Neuronal stem cell (in vitro differentiated cells): ENCODE data around the gene RNF212.
A peak's percentile ranks its signal among the peaks of the same experiment; 100 is the strongest.

Experiments used
- DNase-seq: peaks from one replicate; pipeline ENCODE4 v3.0.0-alpha.2; 2013; ENCODE audit warnings: low spot score
- H2AFZ ChIP-seq: one replicate; pipeline ENCODE4 v1.6.1; 2013; ENCODE audit warnings: mild to moderate bottlenecking, low read length, inconsistent platforms
- H2AK5ac ChIP-seq: 2 replicates; pipeline ENCODE4 v1.6.1; 2013; ENCODE audit warnings: low read depth, mild to moderate bottlenecking, inconsistent platforms, low read length, moderate library complexity, mixed read lengths
- H2BK120ac ChIP-seq: 2 replicates; pipeline ENCODE4 v1.6.1; 2013; ENCODE audit warnings: low read depth, mild to moderate bottlenecking, inconsistent platforms, low read length, moderate library complexity, mixed read lengths
- H2BK12ac ChIP-seq: one replicate; pipeline ENCODE4 v1.6.1; 2013; ENCODE audit warnings: low read length, inconsistent platforms
- H2BK15ac ChIP-seq: 2 replicates; pipeline ENCODE4 v1.6.1; 2013; ENCODE audit warnings: mild to moderate bottlenecking, low read length, inconsistent platforms, mixed read lengths
- H2BK5ac ChIP-seq: one replicate; pipeline ENCODE4 v1.6.1; 2013; ENCODE audit warnings: inconsistent platforms, mild to moderate bottlenecking, low read length, moderate library complexity
- H3K14ac ChIP-seq: one replicate; pipeline ENCODE4 v1.6.1; 2013; ENCODE audit warnings: low read length, inconsistent platforms
- H3K18ac ChIP-seq: 2 replicates; pipeline ENCODE4 v1.6.1; 2013; ENCODE audit warnings: low read length, inconsistent platforms
- H3K23ac ChIP-seq: 2 replicates; pipeline ENCODE4 v1.6.1; 2013; ENCODE audit warnings: low read depth, mild to moderate bottlenecking, mixed read lengths, low read length, inconsistent platforms; ENCODE audit not compliant: poor library complexity
- H3K27ac ChIP-seq: replicated peaks from 3 replicates; pipeline ENCODE4 v1.5.1; 2013; ENCODE audit warnings: low read length, inconsistent platforms
- H3K27me3 ChIP-seq, 3 experiments: 2 replicates each; pipeline ENCODE4 v1.6.1; 2013; ENCODE audit warnings: low read length in 3 of 3, mild to moderate bottlenecking in 2 of 3, inconsistent platforms in 1 of 3, low read depth in 1 of 3, mixed read lengths in 1 of 3, moderate library complexity in 1 of 3; ENCODE audit not compliant: control insufficient read depth in 3 of 3, insufficient read depth in 3 of 3
- H3K36me3 ChIP-seq, 2 donors: replicated peaks in 1 of 2; 2 replicates each; pipeline ENCODE4 v1.6.1; 2013; ENCODE audit warnings: low read length in 2 of 2; ENCODE audit not compliant: control insufficient read depth in 2 of 2, insufficient read depth in 2 of 2
- H3K4ac ChIP-seq: 2 replicates; pipeline ENCODE4 v1.6.1; 2013; ENCODE audit warnings: inconsistent platforms, mild to moderate bottlenecking, low read length, moderate library complexity
- H3K4me1 ChIP-seq, 2 donors: 1 replicate in 1 of 2; 2 replicates in 1 of 2; pipeline ENCODE4 v1.6.1; 2013; ENCODE audit warnings: low read length in 2 of 2, low read depth in 1 of 2; ENCODE audit not compliant: control insufficient read depth in 2 of 2, insufficient read depth in 1 of 2
- H3K4me2 ChIP-seq: one replicate; pipeline ENCODE4 v1.6.1; 2013; ENCODE audit warnings: mild to moderate bottlenecking, low read length, inconsistent platforms; ENCODE audit not compliant: insufficient read depth, poor library complexity, severe bottlenecking
- H3K4me3 ChIP-seq, 2 donors: 2 replicates each; pipeline ENCODE4 v1.5.1; 2013; ENCODE audit warnings: low read length in 2 of 2, mild to moderate bottlenecking in 2 of 2, inconsistent platforms in 1 of 2, moderate library complexity in 1 of 2
- H3K79me1 ChIP-seq: one replicate; pipeline ENCODE4 v1.6.1; 2013; ENCODE audit warnings: low read depth, mild to moderate bottlenecking, inconsistent platforms, low read length, moderate library complexity
- H3K9ac ChIP-seq: one replicate; pipeline ENCODE4 v1.6.1; 2013; ENCODE audit warnings: mild to moderate bottlenecking, low read depth, low read length, inconsistent platforms; ENCODE audit not compliant: poor library complexity
- H3K9me3 ChIP-seq, 2 donors: replicated peaks in 1 of 2; 2 replicates each; pipeline versions ENCODE3 to v1.6.1; 2013; ENCODE audit warnings: low read length in 2 of 2, mild to moderate bottlenecking in 2 of 2, inconsistent platforms in 1 of 2, low read depth in 1 of 2, mixed read lengths in 1 of 2, moderate library complexity in 1 of 2; ENCODE audit not compliant: control insufficient read depth in 2 of 2, insufficient read depth in 1 of 2
- H4K8ac ChIP-seq: one replicate; pipeline ENCODE4 v1.6.1; 2013; ENCODE audit warnings: low read depth, mild to moderate bottlenecking, inconsistent platforms, low read length, moderate library complexity
- H4K91ac ChIP-seq: one replicate; pipeline ENCODE4 v1.6.1; 2013; ENCODE audit warnings: low read length, low read depth, mild to moderate bottlenecking, inconsistent platforms; ENCODE audit not compliant: poor library complexity
- WGBS, 2 donors: extraction: QIAGEN DNeasy Blood & Tissue Kit; methylation state at CpG; one replicate each; pipeline ENCODE4 v1.1.7; 2013; ENCODE audit warnings: missing lambda C conversion rate in 2 of 2, mixed read lengths in 1 of 2; ENCODE audit not compliant: insufficient read length in 2 of 2, insufficient replicate concordance in 1 of 2; ENCODE audit errors: extremely low coverage in 2 of 2; 5-methylcytosine and 5-hydroxymethylcytosine counted together

The RNF212 gene

GRCh38 chr4:1086011-1086410 lies 27.4 kb downstream of the RNF212 start:
- H2AFZ ChIP-seq, result no peak overlapping the region
- no peak overlapping the region for H2BK12ac ChIP-seq
- H3K9ac ChIP-seq, result no peak overlapping the region
- no CpG with 5 or more reads among the region's 8 CpGs for whole genome bisulfite sequencing, 2 donors
- no peak overlapping the region for H3K14ac ChIP-seq
- H3K18ac ChIP-seq, result no peak overlapping the region
- H2BK120ac ChIP-seq, result no peak overlapping the region
- DNase-seq, result no peak
- no peak overlapping the region for H4K8ac ChIP-seq
- no peak overlapping the region for H2BK5ac ChIP-seq
- no peaks in the 10 kb centered on the region for H3K79me1 ChIP-seq
- no peaks in the 10 kb centered on the region for H3K4me1 ChIP-seq
- no peaks in the 10 kb centered on the region for H3K36me3 ChIP-seq
- H3K27ac ChIP-seq, result no peak overlapping the region
- no peak overlapping the region for H3K4me2 ChIP-seq
- H2BK15ac ChIP-seq, result no peak overlapping the region
- H3K4me3 ChIP-seq, result no peak overlapping the region
- no peak overlapping the region for H2AK5ac ChIP-seq
- no peak overlapping the region for H4K91ac ChIP-seq
- peaks cover 0 to 21% (median 0%) of the 10 kb centered on the region in 3 experiments for H3K27me3 ChIP-seq
- H3K23ac ChIP-seq, result no peak overlapping the region
- H3K9me3 ChIP-seq, result peaks cover 4 to 10% of the 10 kb centered on the region in 2 donors
- H3K4ac ChIP-seq, result no peak overlapping the region

- DNase-seq, result no peak
- no peak overlapping the region for H3K4me3 ChIP-seq
- no peak overlapping the region for H3K14ac ChIP-seq
- no peak overlapping the region for H4K91ac ChIP-seq
- no peaks in the 10 kb centered on the region for H3K36me3 ChIP-seq
- peaks cover 0 to 21% (median 0%) of the 10 kb centered on the region in 3 experiments for H3K27me3 ChIP-seq
- H3K79me1 ChIP-seq, result no peaks in the 10 kb centered on the region
- H3K27ac ChIP-seq, result no peak overlapping the region
- WGBS, 2 donors, result no CpG with 5 or more reads among the region's 7 CpGs
- no peak overlapping the region for H2BK5ac ChIP-seq
- H3K9me3 ChIP-seq, result peaks cover 8 to 10% of the 10 kb centered on the region in 2 donors
- no peak overlapping the region for H4K8ac ChIP-seq
- H3K4me2 ChIP-seq, result no peak overlapping the region
- H3K4me1 ChIP-seq, result no peaks in the 10 kb centered on the region
- H3K9ac ChIP-seq, result no peak overlapping the region
- H3K18ac ChIP-seq, result no peak overlapping the region
- no peak overlapping the region for H2BK12ac ChIP-seq
- H2BK120ac ChIP-seq, result no peak overlapping the region
- H2BK15ac ChIP-seq, result no peak overlapping the region
- no peak overlapping the region for H3K23ac ChIP-seq
- H2AFZ ChIP-seq, result no peak overlapping the region
- no peak overlapping the region for H3K4ac ChIP-seq
- H2AK5ac ChIP-seq, result no peak overlapping the region
These were observed 28.0 kb downstream of the RNF212 start for GRCh38 chr4:1085404-1085799.

- no CpG with 5 or more reads among the region's 13 CpGs for WGBS, 2 donors
These were observed 28.5 kb downstream of the RNF212 start for GRCh38 chr4:1084796-1085403.

GRCh38 chr4:1084394-1084793 lies 29.0 kb downstream of the RNF212 start:
- no peak overlapping the region for H3K9ac ChIP-seq
- H2BK15ac ChIP-seq, result no peak overlapping the region
- H3K4ac ChIP-seq, result no peak overlapping the region
- no peak overlapping the region for H2AK5ac ChIP-seq
- no peaks in the 10 kb centered on the region for H3K4me1 ChIP-seq
- H4K91ac ChIP-seq, result no peak overlapping the region
- H2BK12ac ChIP-seq, result no peak overlapping the region
- H2BK120ac ChIP-seq, result no peak overlapping the region
- no peaks in the 10 kb centered on the region for H3K36me3 ChIP-seq
- no peaks in the 10 kb centered on the region for H3K79me1 ChIP-seq
- H3K9me3 ChIP-seq, result peaks cover 3 to 10% of the 10 kb centered on the region in 2 donors
- H3K4me2 ChIP-seq, result no peak overlapping the region
- peaks cover 0 to 21% (median 0%) of the 10 kb centered on the region in 3 experiments for H3K27me3 ChIP-seq
- no peak overlapping the region for H3K14ac ChIP-seq
- WGBS, 2 donors, result no CpG with 5 or more reads among the region's 7 CpGs
- no peak overlapping the region for H3K27ac ChIP-seq
- no peak overlapping the region for H2BK5ac ChIP-seq
- H2AFZ ChIP-seq, result no peak overlapping the region
- no peak overlapping the region for H4K8ac ChIP-seq
- no peak for DNase-seq
- no peak overlapping the region for H3K23ac ChIP-seq
- H3K4me3 ChIP-seq, result no peak overlapping the region
- no peak overlapping the region for H3K18ac ChIP-seq

More at GRCh38 chr4:1084796-1085403, 28.5 kb downstream of the RNF212 start:
- Histone ChIP-seq H3K27me3 (peaks cover 0 to 21% (median 0%) of the 10 kb centered on the region in 3 experiments), H2BK5ac (no peak overlapping the region), H2BK12ac (no peak overlapping the region), H3K4ac (no peak overlapping the region), H2AK5ac (no peak overlapping the region), H3K9me3 (peaks cover 6 to 10% of the 10 kb centered on the region in 2 donors), H2BK120ac (no peak overlapping the region), H3K4me3 (no peak overlapping the region), H4K91ac (no peak overlapping the region), H2AFZ (no peak overlapping the region), H3K23ac (no peak overlapping the region), H2BK15ac (no peak overlapping the region), H3K36me3 (no peaks in the 10 kb centered on the region), H3K18ac (peak overlapping the region; percentile 78), H4K8ac (no peak overlapping the region), H3K79me1 (no peaks in the 10 kb centered on the region), H3K4me2 (no peak overlapping the region), H3K9ac (no peak overlapping the region), H3K27ac (no peak overlapping the region), H3K14ac (no peak overlapping the region), H3K4me1 (no peaks in the 10 kb centered on the region)
- DNase-seq, result no peak
